MCF 10A (cell line): Measurements from ENCODE around the gene DZIP3. TPM values are rescaled to one million over a fixed set of nuclear protein-coding genes. Genes with fewer than 3 reads are reported as not detected.
A peak's percentile ranks its signal among the peaks of the same experiment; 100 is the strongest.

Experiments
- BruUV-seq: library from RNA; stranded (reverse); fragments of 400-500 nt; replicated peaks from 2 replicates; lab custom pipeline; 2021; lab: Mats Ljungman, UMichigan
- CTCF ChIA-PET: fragments of 300-600 bp; sonication (Branson Sonifier 250); formaldehyde crosslinking; extraction: SDS; loops from one replicate; lab custom pipeline; 2021; ENCODE audit warnings: antibody characterized with exemption, inconsistent platforms; lab: Yijun Ruan, JAX
- POLR2A ChIA-PET: fragments of 300-600, 350-650 bp; sonication (Branson Sonifier 250); formaldehyde crosslinking; extraction: SDS; loops from one replicate; lab custom pipeline; 2020; ENCODE audit warnings: antibody characterized with exemption, inconsistent platforms; lab: Yijun Ruan, JAX
- DNase-seq: peaks from one replicate; pipeline ENCODE4 v3.0.0-alpha.2; 2018; ENCODE audit not compliant: unreplicated experiment
- H3K27ac Mint-ChIP-seq: one replicate; pipeline ENCODE4 v1.8.0; 2022; ENCODE audit warnings: mild to moderate bottlenecking, low read depth, mixed read lengths; ENCODE audit not compliant: unreplicated experiment
- H3K27me3 Mint-ChIP-seq: one replicate; pipeline ENCODE4 v1.8.0; 2022; ENCODE audit warnings: mixed read lengths; ENCODE audit not compliant: insufficient read depth, unreplicated experiment
- H3K36me3 Mint-ChIP-seq: one replicate; pipeline ENCODE4 v1.8.0; 2022; ENCODE audit warnings: mild to moderate bottlenecking, moderate library complexity, mixed read lengths; ENCODE audit not compliant: insufficient read depth, unreplicated experiment
- H3K4me1 Mint-ChIP-seq: one replicate; pipeline ENCODE4 v1.8.0; 2022; ENCODE audit warnings: mixed read lengths; ENCODE audit not compliant: insufficient read depth, unreplicated experiment
- H3K4me3 Mint-ChIP-seq: one replicate; pipeline ENCODE4 v1.8.0; 2022; ENCODE audit warnings: mild to moderate bottlenecking, moderate library complexity, mixed read lengths; ENCODE audit not compliant: unreplicated experiment
- H3K9me3 Mint-ChIP-seq: one replicate; pipeline ENCODE4 v1.8.0; 2022; ENCODE audit warnings: mixed read lengths; ENCODE audit not compliant: unreplicated experiment
- intact Hi-C: fragments of 100-400 bp; cut with micrococcal nuclease; formaldehyde crosslinking; loops from 2 replicates; pipeline ENCODE4 v1.14.1; 2022
- total RNA-seq: library from RNA; stranded (reverse); gene quantifications from 2 replicates; pipeline ENCODE4 v1.2.3, GENCODE V29; 2022
- TF ChIP-seq, protein P1 (sequence below): fragments of 200-600 bp; IDR thresholded peaks from one replicate; pipeline ENCODE4 v1.8.0; 2022; ENCODE audit warnings: antibody characterized with exemption, mild to moderate bottlenecking; ENCODE audit not compliant: unreplicated experiment

The DZIP3 gene
- total RNA-seq, 1 experiment from 2014 or later: 10.1 TPM

DNA sequence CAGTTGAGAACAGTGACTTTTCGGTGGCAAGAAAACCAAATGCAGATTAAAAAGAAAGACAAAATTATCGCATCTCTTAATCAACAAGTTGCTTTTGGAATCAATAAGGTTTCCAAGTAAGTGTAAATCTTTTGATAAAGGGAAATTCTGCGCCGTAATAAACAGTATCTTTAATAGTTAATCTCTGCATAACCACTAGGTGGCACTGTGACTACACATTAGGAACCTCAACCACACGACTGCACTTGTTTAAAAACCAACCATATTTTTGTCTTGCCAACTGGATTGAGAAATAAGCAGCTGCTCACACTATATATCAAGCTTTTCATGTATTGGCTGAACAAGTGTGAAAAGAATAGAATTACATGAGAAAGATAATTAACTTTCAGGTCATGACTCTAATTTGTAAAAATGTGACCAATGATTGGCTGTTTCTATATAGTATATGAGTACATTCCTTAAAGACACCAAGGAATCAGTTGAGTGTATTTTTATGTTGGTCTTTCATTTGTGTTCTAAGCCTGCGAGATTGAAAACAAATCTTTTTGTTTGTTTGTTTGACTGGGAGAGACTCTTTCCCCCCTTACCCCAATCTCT, 72.7 kb downstream of the DZIP3 start:
- ChIA-PET CTCF (interaction anchor here (0.6 to 6.9 kb wide), 15 partner anchors 10 to 1515 kb away, joined by 3 to 110 read pairs (median 3); no protein-coding TSS in a partner anchor), POLR2A (interaction anchor here (0.7 kb wide), 1 partner anchor 15 kb away, joined by 3 read pairs; no protein-coding TSS in a partner anchor)
- no peaks in the 10 kb centered on the region for H3K27me3 Mint-ChIP-seq
- peak; percentile 76 for DNase-seq
- TF ChIP-seq, protein P1, sequence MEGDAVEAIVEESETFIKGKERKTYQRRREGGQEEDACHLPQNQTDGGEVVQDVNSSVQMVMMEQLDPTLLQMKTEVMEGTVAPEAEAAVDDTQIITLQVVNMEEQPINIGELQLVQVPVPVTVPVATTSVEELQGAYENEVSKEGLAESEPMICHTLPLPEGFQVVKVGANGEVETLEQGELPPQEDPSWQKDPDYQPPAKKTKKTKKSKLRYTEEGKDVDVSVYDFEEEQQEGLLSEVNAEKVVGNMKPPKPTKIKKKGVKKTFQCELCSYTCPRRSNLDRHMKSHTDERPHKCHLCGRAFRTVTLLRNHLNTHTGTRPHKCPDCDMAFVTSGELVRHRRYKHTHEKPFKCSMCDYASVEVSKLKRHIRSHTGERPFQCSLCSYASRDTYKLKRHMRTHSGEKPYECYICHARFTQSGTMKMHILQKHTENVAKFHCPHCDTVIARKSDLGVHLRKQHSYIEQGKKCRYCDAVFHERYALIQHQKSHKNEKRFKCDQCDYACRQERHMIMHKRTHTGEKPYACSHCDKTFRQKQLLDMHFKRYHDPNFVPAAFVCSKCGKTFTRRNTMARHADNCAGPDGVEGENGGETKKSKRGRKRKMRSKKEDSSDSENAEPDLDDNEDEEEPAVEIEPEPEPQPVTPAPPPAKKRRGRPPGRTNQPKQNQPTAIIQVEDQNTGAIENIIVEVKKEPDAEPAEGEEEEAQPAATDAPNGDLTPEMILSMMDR: peak; percentile 58
- no TSS peak for BruUV-seq
- H3K9me3 Mint-ChIP-seq: no peaks in the 10 kb centered on the region
- no peaks in the 10 kb centered on the region for H3K36me3 Mint-ChIP-seq
- intact Hi-C loops: loop anchor here (1.0 to 5.0 kb wide), 4 partner anchors 156 to 1070 kb away; no protein-coding TSS in a partner anchor
- no peak overlapping the region for H3K4me3 Mint-ChIP-seq
- H3K27ac Mint-ChIP-seq: no peak overlapping the region
- no peaks in the 10 kb centered on the region for H3K4me1 Mint-ChIP-seq

DNA sequence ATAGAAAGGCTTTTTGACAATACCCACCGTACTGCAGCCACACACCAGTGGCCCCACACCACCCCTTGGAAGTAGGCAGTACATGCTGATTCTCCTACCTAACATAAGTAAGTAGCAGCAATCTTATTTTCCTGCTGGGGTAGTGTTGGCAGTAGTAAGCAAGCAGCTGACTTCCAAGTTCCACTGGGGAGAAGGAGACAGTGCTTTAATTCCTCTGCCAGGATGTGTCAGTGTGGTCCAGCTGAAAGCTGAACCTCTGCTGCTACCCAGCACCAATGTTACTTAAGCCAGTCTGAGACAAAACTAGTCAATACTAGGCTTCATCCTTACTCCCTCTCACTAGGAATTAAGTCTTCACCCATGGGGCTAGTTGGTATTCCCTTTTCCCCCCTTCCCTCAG, 74.7 kb downstream of the DZIP3 start:
- no peaks in the 10 kb centered on the region for H3K9me3 Mint-ChIP-seq
- ChIA-PET POLR2A (no interaction called here), CTCF (interaction anchor here (0.5 to 6.9 kb wide), 7 partner anchors 8 to 418 kb away, joined by 3 to 110 read pairs (median 4); no protein-coding TSS in a partner anchor)
- no TSS peak for BruUV-seq
- intact Hi-C loops: loop anchor here (5.0 kb wide), 1 partner anchor 1068 kb away; no protein-coding TSS in a partner anchor
- no peaks in the 10 kb centered on the region for H3K4me1 Mint-ChIP-seq
- H3K36me3 Mint-ChIP-seq: no peaks in the 10 kb centered on the region
- no peaks in the 10 kb centered on the region for H3K27me3 Mint-ChIP-seq
- no peak for DNase-seq
- H3K27ac Mint-ChIP-seq: no peak overlapping the region
- TF ChIP-seq, protein P1: no peak
- H3K4me3 Mint-ChIP-seq: no peak overlapping the region

DNA sequence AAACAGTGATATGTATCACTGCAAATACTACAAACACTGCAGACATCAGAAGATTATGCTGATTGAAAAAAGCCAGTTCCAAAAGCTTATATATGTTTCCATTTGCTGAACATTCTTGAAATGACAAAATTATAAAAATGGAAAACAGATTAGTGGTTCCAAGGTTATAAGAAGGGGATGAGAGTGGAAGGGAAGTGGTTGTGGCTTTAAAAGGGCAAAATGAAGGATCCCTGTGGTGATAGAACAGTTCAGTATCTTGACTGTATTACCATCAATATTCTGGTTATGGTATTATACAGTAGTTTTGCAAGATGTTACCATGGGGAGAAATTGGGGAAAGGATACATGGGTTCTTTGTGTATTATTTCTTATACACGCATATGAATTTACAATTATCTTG, 77.8 kb downstream of the DZIP3 start:
- intact Hi-C loops: no loop called here
- H3K9me3 Mint-ChIP-seq: peaks cover 8% of the 10 kb centered on the region
- TF ChIP-seq, protein P1: no peak
- no peaks in the 10 kb centered on the region for H3K4me1 Mint-ChIP-seq
- H3K27ac Mint-ChIP-seq: no peak overlapping the region
- CTCF ChIA-PET: interaction anchor here (6.9 kb wide), 1 partner anchor 247 kb away, joined by 110 read pairs; no protein-coding TSS in a partner anchor
- H3K4me3 Mint-ChIP-seq: no peak overlapping the region
- POLR2A ChIA-PET: interaction anchor here (0.7 kb wide), 1 partner anchor 473 kb away, joined by 3 read pairs; no protein-coding TSS in a partner anchor
- no peak for DNase-seq
- H3K27me3 Mint-ChIP-seq: no peaks in the 10 kb centered on the region
- BruUV-seq: no TSS peak
- H3K36me3 Mint-ChIP-seq: no peaks in the 10 kb centered on the region

DNA sequence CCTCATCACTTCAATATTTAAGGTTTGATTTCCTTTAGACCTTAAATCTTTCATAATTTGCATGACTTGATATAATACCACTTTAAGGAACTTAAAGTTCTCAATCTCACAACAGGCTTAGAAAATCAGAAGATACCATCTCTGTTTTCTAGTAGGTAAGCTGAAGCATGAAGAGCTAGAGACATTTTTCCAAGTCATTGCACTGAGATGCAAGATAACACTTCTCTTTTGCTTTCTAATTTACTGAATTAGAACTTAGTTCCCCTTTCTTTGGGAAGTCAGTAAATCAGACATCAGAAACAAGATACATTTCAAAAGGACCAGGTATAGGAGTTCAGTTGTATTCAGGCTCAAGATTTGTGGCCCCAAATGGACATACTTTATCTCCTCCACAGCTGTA, 79.7 kb downstream of the DZIP3 start:
- CTCF ChIA-PET: interaction anchor here (0.6 to 3.1 kb wide), 3 partner anchors 246 to 412 kb away, joined by 5 to 28 read pairs (median 5); no protein-coding TSS in a partner anchor

More for the DNA sequence above, 79.7 kb downstream of the DZIP3 start:
- H3K9me3 Mint-ChIP-seq: peaks cover 8% of the 10 kb centered on the region
- POLR2A ChIA-PET: no interaction called here
- no peaks in the 10 kb centered on the region for H3K27me3 Mint-ChIP-seq
- no peak overlapping the region for H3K4me3 Mint-ChIP-seq
- no peak overlapping the region for H3K27ac Mint-ChIP-seq
- DNase-seq: no peak
- no TSS peak for BruUV-seq
- intact Hi-C loops: no loop called here
- H3K4me1 Mint-ChIP-seq: no peaks in the 10 kb centered on the region
- H3K36me3 Mint-ChIP-seq: no peaks in the 10 kb centered on the region
- TF ChIP-seq, protein P1: no peak
